Pons (tissue), 1 donor: ENCODE data around the gene NAXE.
A peak's percentile ranks its signal among the peaks of the same experiment; 100 is the strongest.
"Not testable (repeated sequence)": the region's sequence is repeated elsewhere in the genome, so short reads cannot be mapped to it uniquely, and the experiment has no call there.

Experiments
- DNase-seq: peaks from one replicate; pipeline ENCODE4 v3.0.0-alpha.2; 2016; ENCODE audit warnings: low spot score

NAXE gene

GRCh38 chr1:156623946-156624813, 32.6 kb downstream of the NAXE start:
- DNase-seq = no peak

- no peak for DNase-seq
These were observed 33.3 kb downstream of the NAXE start for GRCh38 chr1:156624814-156625435.

DNA sequence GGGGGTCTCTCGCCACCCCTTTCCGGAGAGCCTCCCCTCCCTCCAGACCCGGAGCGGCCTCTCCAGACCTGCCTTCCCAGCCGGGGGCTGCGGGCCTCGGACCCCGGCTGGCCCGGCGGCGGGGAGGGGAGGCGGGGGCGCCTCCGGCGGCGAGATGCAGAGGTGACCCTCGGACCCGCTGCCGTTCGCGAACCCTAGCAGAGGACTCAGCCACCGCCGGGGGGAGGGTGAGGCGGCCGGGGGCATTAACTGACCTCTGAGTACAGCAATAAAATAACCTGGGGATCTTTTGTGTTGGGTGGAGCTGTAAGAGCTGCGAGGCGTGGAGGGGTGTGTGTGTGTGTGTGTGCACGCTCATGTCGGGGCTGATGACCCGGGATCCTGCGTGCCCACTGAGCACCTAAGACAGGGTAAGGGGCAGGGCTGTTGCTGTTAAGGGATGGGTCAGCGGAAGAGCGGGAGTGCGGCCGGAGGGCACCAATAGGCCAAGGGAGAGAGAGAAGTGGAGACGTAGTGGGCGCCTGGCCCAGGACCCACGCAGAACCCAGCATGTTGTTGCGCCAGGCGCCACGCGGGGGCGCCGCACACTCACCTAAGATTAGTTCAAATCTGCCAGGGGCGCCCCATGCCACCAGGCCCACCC, 34.0 kb downstream of the NAXE start:
- peak; percentile 66 for DNase-seq

GRCh38 chr1:156626079-156626438, 34.5 kb downstream of the NAXE start:
- DNase-seq = no peak

DNA sequence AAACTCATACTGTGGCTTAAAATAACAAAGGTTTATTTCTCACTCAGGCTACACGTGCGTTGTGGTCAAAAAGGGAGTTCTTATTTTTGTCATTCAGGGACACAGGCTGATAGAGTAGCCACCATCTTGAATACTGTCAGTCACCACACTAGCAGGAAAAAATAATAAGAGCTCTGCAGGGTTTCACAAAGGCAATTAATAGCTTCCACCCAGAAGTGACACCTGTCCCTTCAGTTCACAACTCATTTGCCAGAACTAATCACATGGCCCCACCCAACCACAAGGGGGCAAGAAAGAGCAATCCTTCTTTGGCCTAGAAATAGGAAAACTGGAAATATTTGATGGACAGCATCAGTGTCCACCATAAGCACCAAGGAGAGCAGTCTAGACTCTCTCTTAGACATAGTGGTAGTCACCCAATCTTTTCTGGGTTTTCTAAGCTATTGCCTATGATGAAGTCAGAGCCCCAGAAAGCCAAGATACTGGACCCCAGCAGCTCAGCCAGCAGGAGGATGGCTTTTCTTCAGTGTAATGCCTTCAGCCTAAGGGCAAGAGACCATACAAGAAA, 35.8 kb downstream of the NAXE start:
- peak; percentile 65 for DNase-seq

DNA sequence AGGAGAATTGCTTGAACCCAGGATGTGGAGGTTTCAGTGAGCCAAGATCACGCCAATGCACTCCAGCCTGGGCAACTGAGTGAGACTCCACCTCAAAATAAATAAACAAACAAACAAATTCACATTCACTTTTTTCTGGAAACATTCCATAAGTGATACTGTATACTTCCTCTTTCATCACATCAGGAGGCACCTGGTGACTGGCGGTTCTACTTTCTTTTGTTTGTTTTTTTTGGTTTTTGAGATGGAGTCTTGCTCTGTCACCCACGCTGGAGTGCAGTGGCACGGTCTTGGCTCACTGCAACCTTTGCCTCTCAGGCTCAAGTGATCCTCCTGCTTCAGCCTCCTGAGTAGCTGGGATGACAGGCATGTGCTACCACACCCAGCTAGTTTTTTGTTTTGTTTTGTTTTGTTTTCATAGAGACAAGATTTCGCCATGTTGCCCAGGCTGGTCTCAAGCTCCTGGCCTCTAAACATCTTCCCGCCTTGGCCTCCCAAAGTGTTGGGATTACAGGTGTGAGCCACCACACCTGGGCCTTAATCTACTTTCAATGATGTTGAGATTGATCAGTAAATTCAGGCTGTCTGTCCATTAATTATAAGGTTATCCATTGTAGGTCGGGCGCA, 38.4 kb downstream of the NAXE start:
- no peak for DNase-seq

- DNase-seq = not testable (repeated sequence)
These were observed 39.6 kb downstream of the NAXE start for GRCh38 chr1:156631152-156631551.

- DNase-seq = no peak
These were observed 40.8 kb downstream of the NAXE start for GRCh38 chr1:156632355-156632754.

- no peak for DNase-seq
These were observed 46.8 kb downstream of the NAXE start for GRCh38 chr1:156638189-156638985.

- DNase-seq = no peak
These were observed 48.1 kb downstream of the NAXE start for GRCh38 chr1:156639601-156640101.

DNA sequence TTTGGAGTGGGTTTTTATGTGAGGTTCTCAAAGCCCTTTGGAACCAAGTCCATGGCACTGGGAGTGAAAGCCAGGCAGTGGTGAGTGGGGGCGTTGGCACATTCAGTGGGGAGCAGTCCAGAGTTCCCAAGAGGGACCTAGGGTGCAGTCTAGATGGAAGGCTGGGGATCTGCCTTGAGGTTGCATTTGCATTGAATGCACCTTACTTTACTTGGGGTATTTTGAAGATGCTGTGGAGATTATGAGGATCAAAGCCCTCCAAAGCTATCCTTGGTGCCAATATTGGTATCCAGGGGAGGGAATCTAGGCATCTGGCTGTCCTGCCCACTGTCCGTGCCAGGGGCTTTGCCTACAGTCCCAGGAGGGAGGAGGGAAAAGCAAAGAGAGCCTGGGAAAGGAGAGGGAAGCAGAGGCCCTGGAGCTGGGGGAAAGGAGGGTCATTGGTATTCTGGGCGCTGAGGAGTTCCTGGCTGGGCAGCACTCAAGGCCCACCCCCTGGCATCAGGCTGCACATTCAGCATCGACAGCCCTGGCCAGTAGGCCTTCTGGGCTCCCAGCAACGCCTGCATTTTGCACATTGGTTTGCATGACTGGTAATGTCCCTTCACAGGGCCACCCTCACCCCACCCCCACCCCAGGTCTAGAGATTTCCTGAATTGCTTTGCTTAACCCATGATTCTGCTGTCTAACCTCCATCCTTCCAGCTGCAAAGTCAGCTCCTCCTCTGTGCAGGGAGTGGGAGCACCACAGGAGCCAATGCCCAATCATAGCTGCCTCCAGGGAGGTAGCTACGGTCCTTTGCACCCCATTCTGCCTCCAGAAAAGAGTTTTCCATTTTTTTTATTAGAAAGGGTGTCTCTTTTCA, 49.5 kb downstream of the NAXE start:
- DNase-seq = peak; percentile 65

GRCh38 chr1:156641761-156642264, 50.2 kb downstream of the NAXE start, which contains the start of gene BCAN:
Gene BCAN, plus strand, starts transcription at chr1:156642117. Its CDS starts 3,938 bp downstream, at chr1:156646055.
- DNase-seq = no peak

GRCh38 chr1:156642265-156643048, 50.9 kb downstream of the NAXE start:
- no peak for DNase-seq

- no peak for DNase-seq
These were observed 51.6 kb downstream of the NAXE start for GRCh38 chr1:156643049-156643777.

DNA sequence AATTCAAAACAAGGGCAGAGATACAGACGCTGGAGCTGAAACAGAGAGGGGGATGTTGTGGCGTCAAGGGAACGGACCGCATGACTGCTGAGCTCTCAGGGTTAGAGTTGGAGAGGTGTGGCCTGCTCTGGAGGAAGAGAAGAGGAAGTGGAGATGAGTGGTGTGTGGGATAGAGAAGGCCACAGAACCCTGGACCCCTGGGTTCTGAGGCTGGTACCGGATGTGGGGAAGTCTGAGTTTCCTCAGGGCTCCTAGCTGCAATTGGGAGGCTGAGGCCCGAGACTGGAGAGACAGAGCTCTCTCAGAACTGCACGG, 52.2 kb downstream of the NAXE start:
- no peak for DNase-seq
